ENCODE data around the gene SFSWAP.
"Not testable (repeated sequence)": the region's sequence is repeated elsewhere in the genome, so short reads cannot be mapped to it uniquely, and the experiment has no call there.

DNA sequence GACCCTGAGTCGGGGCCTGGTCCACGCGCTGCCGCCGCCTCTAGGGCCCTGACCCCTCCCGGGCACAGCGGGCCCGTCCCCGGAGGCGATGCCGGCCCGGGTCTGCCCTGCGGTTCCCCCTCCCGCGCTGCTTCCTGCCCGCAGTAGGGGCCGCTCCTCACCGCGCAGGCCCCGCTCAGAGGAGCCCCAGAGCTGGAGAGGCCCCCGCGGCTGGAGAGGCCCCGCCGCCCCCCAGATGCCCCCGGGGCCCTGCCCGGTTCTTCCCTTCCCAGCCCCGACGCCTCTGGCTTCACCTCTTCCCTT is 49.0 kb upstream of the SFSWAP start:
- not testable (repeated sequence) for TF ChIP-seq EZH2 (IDR thresholded peaks at IDR 0.05; ENCODE audit: borderline replicate concordance, insufficient read depth, low read length, poor library complexity, severe bottlenecking); SMC3 (conservative IDR thresholded peaks at IDR 0.05; ENCODE audit: poor library complexity); TAF1 (IDR thresholded peaks at IDR 0.05; ENCODE audit: low read depth); EP300 (conservative IDR thresholded peaks at IDR 0.05; ENCODE audit: poor library complexity, severe bottlenecking)
- TF ChIP-seq, protein P1, sequence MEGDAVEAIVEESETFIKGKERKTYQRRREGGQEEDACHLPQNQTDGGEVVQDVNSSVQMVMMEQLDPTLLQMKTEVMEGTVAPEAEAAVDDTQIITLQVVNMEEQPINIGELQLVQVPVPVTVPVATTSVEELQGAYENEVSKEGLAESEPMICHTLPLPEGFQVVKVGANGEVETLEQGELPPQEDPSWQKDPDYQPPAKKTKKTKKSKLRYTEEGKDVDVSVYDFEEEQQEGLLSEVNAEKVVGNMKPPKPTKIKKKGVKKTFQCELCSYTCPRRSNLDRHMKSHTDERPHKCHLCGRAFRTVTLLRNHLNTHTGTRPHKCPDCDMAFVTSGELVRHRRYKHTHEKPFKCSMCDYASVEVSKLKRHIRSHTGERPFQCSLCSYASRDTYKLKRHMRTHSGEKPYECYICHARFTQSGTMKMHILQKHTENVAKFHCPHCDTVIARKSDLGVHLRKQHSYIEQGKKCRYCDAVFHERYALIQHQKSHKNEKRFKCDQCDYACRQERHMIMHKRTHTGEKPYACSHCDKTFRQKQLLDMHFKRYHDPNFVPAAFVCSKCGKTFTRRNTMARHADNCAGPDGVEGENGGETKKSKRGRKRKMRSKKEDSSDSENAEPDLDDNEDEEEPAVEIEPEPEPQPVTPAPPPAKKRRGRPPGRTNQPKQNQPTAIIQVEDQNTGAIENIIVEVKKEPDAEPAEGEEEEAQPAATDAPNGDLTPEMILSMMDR (IDR thresholded peaks at IDR 0.05; ENCODE audit: poor library complexity, severe bottlenecking), result not testable (repeated sequence)

Measured in neural cell (in vitro differentiated cells).